Measurements from ENCODE around the gene PROX2. TPM values are rescaled to one million over a fixed set of nuclear protein-coding genes. Genes with fewer than 3 reads are reported as not detected.

PROX2 gene
- total RNA-seq, 2 experiments from 2014 or later: 0.35 to 0.74 TPM

DNA sequence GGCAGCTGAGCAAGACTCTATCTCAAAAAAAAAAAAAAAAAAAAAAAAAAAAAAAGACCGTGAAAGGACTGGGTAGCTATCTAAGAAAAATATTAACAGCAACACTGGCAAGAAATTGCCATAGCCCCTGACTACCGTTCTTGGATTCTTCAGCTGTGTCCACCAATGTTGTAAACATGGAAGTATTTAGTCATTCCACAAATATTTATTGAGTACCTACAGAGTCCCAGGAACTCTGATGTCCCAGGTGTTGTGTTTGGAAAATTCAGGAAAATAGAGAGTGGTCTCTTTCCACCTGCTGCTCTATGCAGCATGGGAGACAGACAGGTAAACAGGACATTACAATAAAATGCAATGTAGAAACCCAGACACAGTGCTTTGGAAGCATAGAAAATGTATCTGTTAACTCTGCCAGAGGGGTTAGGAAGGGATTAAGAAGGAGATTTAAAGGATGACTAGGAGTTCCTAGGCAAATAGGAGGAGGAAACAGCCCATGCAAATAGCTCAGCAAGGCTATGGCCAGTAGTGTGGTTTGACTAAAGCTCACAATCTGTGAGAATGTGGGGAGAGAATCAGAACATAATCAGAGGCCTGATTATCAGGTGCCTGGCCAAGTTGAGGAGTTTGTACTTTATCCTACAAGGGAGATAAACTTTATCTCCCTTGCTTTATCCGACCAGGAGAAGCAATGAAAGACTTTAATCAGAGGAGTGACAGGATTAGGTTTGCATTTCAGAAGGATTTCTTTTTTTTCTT is 3.7 kb upstream of the PROX2 start:
- Histone ChIP-seq H4K20me1 (ENCODE audit: insufficient read depth, low read length) (peaks cover 15% of the 10 kb centered on the region), H2AFZ (ENCODE audit: low read length) (peak overlapping the region; percentile 55), H3K27ac (ENCODE audit: low read depth, low read length, poor library complexity, severe bottlenecking) (no peak overlapping the region), H3K79me2 (ENCODE audit: insufficient read depth, low read depth, low read length) (peaks cover 28% of the 10 kb centered on the region), H3K4me2 (ENCODE audit: low read length) (no peak overlapping the region), H3K9me2 (ENCODE audit: insufficient read depth, low read length) (no peaks in the 10 kb centered on the region), H3K4me3 (ENCODE audit: low read depth, low read length, poor library complexity, severe bottlenecking) (no peak overlapping the region), H3K36me3 (ENCODE audit: insufficient read depth, low read length) (peaks cover 13% of the 10 kb centered on the region; the same call in 1 of the 2 replicates), H3K9me3 (ENCODE audit: low read length) (no peaks in the 10 kb centered on the region), H3K4me1 (ENCODE audit: insufficient read depth, low read length, poor library complexity, severe bottlenecking) (peaks cover 48% of the 10 kb centered on the region)
- no peak for TF ChIP-seq CTCF (conservative IDR thresholded peaks at IDR 0.05; ENCODE audit: low read length)
- TF ChIP-seq EZH2phosphoT487 (IDR thresholded peaks at IDR 0.05; ENCODE audit: borderline replicate concordance, low read depth, low read length): no peak
- POLR2A ChIA-PET: interaction anchor here (0.6 to 2.3 kb wide), 8 partner anchors 8 to 561 kb away, joined by 3 to 11 read pairs (median 4); no protein-coding TSS in a partner anchor
- CTCF ChIA-PET (ENCODE audit: unreplicated experiment): no interaction called here
- intact Hi-C loops (cut with micrococcal nuclease; ENCODE audit: unreplicated experiment): no loop called here
- DNase-seq (ENCODE audit: low spot score): no peak
- BruUV-seq (replicated peaks): no TSS peak

DNA sequence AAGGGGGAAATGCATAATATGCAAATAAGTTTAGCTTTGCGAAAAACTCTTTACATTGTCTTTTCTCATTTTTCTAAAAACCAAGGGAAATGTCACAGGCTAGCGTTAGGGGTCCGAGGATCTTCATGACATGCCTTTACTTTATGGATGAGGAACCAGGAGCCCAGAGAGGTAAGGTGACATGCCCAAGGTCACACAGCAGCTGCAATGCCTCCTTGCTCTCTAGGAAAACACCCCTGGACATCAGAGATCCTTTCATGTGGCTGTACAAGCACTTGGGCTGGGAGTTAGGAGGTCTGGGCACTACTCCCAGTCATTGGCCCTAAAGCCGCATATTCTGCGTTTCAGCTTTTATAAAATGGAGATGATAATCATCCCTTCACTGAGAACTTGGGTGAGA is 741 bp downstream of the PROX2 start:
- ChIA-PET POLR2A (interaction anchor here (0.6 to 1.4 kb wide), 3 partner anchors 30 to 194 kb away, joined by 3 to 4 read pairs (median 3); partner anchors contain the start of gene RPS6KL1), CTCF (ENCODE audit: unreplicated experiment) (interaction anchor here (2.0 kb wide), 1 partner anchor 14 kb away, joined by 7 read pairs; no protein-coding TSS in a partner anchor)
- Histone ChIP-seq H3K79me2 (ENCODE audit: insufficient read depth, low read depth, low read length) (no peaks in the 10 kb centered on the region), H3K4me3 (ENCODE audit: low read depth, low read length, poor library complexity, severe bottlenecking) (no peak overlapping the region), H3K4me2 (ENCODE audit: low read length) (peak overlapping the region; percentile 49; the same call in 1 of the 2 replicates), H3K36me3 (ENCODE audit: insufficient read depth, low read length) (no peaks in the 10 kb centered on the region), H3K27ac (ENCODE audit: low read depth, low read length, poor library complexity, severe bottlenecking) (no peak overlapping the region), H4K20me1 (ENCODE audit: insufficient read depth, low read length) (no peaks in the 10 kb centered on the region), H3K9me2 (ENCODE audit: insufficient read depth, low read length) (no peaks in the 10 kb centered on the region), H3K9me3 (ENCODE audit: low read length) (no peaks in the 10 kb centered on the region), H2AFZ (ENCODE audit: low read length) (no peak overlapping the region; the same call in 1 of the 2 replicates), H3K4me1 (ENCODE audit: insufficient read depth, low read length, poor library complexity, severe bottlenecking) (peaks cover 22% of the 10 kb centered on the region)
- BruUV-seq (replicated peaks): no TSS peak
- DNase-seq (ENCODE audit: low spot score): no peak
- intact Hi-C loops (cut with micrococcal nuclease; ENCODE audit: unreplicated experiment): no loop called here
- TF ChIP-seq CTCF (conservative IDR thresholded peaks at IDR 0.05; ENCODE audit: low read length) (no peak), EZH2phosphoT487 (IDR thresholded peaks at IDR 0.05; ENCODE audit: borderline replicate concordance, low read depth, low read length) (no peak)

- no peaks in the 10 kb centered on the region for H4K20me1 ChIP-seq (ENCODE audit: insufficient read depth, low read length)
- no peak overlapping the region for H3K4me2 ChIP-seq (ENCODE audit: low read length)
- no peak overlapping the region for H2AFZ ChIP-seq (ENCODE audit: low read length)
- H3K9me3 ChIP-seq (ENCODE audit: low read length): no peaks in the 10 kb centered on the region
- ChIA-PET POLR2A (interaction anchor here (0.6 to 2.5 kb wide), 7 partner anchors 9 to 247 kb away, joined by 3 to 8 read pairs (median 4); partner anchors contain the start of gene ACYP1), CTCF (ENCODE audit: unreplicated experiment) (interaction anchor here (1.1 to 1.3 kb wide), 2 partner anchors 11 to 52 kb away, joined by 4 to 7 read pairs; partner anchors contain the start of gene RPS6KL1)
- no peak overlapping the region for H3K27ac ChIP-seq (ENCODE audit: low read depth, low read length, poor library complexity, severe bottlenecking)
- DNase-seq (ENCODE audit: low spot score): no peak
- intact Hi-C loops (cut with micrococcal nuclease; ENCODE audit: unreplicated experiment): no loop called here
- H3K36me3 ChIP-seq (ENCODE audit: insufficient read depth, low read length): no peaks in the 10 kb centered on the region
- no peaks in the 10 kb centered on the region for H3K9me2 ChIP-seq (ENCODE audit: insufficient read depth, low read length)
- no peak for TF ChIP-seq EZH2phosphoT487 (IDR thresholded peaks at IDR 0.05; ENCODE audit: borderline replicate concordance, low read depth, low read length)
- no peak for TF ChIP-seq CTCF (conservative IDR thresholded peaks at IDR 0.05; ENCODE audit: low read length)
- no peak overlapping the region for H3K4me3 ChIP-seq (ENCODE audit: low read depth, low read length, poor library complexity, severe bottlenecking)
- H3K79me2 ChIP-seq (ENCODE audit: insufficient read depth, low read depth, low read length): no peaks in the 10 kb centered on the region
- H3K4me1 ChIP-seq (ENCODE audit: insufficient read depth, low read length, poor library complexity, severe bottlenecking): peaks cover 15% of the 10 kb centered on the region
- BruUV-seq (replicated peaks): no TSS peak
Observed at GRCh38 chr14:74871819-74872218, 4.1 kb downstream of the PROX2 start.

Measured in OCI-LY7 (cell line).